GM10266 (cell line): ENCODE measurements around the gene IL31RA.

Experiments used
- DNase-seq: peaks from one replicate; pipeline ENCODE4 v3.0.0; 2012; ENCODE audit errors: extremely low spot score
- TF ChIP-seq, protein P1 (sequence below): IDR thresholded peaks from 2 replicates; pipeline ENCODE4 v1.5.1; 2012; ENCODE audit warnings: mild to moderate bottlenecking, low read depth; ENCODE audit not compliant: control insufficient read depth, insufficient read depth; ENCODE audit errors: missing control alignments

IL31RA gene

DNA sequence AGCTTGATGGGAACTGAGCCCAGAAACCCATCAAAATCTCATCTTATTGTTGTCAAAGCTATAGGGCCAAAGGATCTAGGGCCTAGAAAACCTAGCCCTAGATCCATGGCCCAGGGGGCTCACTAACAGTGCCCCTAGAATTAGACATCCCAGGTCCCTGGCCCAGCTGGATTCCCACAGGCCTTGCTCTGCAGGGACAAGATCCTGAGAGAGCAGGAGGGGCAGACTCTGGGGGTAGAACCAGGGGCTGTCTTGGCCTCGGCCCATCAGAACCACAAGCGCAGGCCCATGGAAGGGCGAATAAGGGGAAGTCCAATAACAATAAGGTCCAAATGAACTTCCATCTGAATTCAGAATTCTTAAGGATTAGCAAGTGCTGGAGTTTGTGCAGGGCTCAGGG is 74.0 kb downstream of the IL31RA start:
- no peak for DNase-seq
- TF ChIP-seq, protein P1, sequence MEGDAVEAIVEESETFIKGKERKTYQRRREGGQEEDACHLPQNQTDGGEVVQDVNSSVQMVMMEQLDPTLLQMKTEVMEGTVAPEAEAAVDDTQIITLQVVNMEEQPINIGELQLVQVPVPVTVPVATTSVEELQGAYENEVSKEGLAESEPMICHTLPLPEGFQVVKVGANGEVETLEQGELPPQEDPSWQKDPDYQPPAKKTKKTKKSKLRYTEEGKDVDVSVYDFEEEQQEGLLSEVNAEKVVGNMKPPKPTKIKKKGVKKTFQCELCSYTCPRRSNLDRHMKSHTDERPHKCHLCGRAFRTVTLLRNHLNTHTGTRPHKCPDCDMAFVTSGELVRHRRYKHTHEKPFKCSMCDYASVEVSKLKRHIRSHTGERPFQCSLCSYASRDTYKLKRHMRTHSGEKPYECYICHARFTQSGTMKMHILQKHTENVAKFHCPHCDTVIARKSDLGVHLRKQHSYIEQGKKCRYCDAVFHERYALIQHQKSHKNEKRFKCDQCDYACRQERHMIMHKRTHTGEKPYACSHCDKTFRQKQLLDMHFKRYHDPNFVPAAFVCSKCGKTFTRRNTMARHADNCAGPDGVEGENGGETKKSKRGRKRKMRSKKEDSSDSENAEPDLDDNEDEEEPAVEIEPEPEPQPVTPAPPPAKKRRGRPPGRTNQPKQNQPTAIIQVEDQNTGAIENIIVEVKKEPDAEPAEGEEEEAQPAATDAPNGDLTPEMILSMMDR: no peak

DNA sequence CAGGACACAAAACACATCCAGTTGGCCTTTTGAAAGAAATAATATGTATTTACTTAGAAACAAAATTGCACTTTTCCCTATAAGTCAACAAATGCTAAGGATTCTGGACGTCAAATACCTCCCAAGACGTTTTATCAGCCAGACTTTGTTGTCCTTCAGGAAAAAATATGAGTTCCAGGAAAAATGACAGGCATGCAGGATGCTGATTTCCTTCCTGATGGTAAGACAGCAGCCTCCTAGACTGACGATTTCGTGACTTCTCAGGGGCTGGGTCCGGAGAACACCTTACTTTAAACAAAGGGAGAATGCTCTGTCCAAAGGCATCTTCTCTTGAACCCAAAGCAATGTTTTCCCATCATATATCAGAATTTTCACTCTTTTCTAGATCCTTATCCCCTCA is 74.6 kb downstream of the IL31RA start:
- TF ChIP-seq, protein P1: no peak
- DNase-seq: no peak

DNA sequence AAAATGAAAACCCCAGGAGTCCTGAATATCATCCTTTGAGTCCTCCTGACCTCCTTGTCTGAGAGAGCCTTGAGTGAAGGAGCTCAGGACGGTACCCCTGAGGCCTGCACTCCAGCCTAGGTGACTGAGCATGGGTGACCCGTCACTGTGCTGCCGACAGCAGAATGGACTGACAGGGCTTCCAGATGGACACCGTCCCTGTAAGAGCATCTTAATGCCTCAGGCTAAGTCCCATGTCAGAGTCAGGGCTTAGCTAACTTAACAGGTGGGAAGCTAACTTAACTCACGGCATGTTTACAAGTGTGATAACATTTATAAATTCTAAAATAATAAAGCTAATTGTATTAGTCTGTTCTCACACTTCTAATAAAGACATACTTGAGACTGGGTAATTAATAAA is 75.3 kb downstream of the IL31RA start:
- DNase-seq: no peak
- TF ChIP-seq, protein P1: no peak

DNA sequence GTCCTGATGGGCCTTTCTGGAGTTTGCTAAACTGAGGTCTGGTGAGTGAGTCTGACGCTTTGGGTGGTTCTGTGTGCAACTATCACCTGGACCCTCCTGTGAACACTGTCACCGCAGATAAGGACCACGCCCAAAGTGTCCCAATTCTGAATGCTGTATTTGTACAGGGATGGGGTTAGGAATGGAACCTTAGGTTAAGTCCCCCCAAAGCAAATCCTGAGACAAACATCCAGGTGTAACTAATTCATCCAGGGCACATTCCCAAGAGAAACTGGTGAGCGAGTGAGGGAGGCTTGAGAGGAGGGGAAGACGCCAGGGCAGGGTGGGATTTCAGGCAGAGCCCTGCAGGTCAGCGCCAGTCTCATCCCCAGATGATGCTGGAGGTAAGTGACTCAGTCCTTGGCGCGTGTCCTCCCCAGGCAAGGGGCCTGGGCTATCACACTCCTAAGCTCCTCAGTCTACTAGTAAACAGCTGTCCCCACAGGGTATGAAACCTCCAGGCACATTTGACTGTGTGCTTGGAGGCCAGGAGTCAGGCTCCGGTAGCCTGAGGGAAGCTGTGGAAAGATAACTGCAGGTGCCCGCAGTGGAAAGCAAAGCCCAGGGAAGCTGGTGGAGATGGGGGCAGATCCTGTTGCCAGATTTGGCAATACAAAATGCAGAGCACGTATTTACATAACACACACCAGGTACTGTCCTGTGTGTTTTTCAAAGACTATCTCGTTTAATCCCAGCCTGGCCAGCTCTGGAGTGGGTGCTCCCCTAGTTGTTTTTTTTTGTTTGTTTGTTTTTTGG is 76.9 kb downstream of the IL31RA start:
- TF ChIP-seq, protein P1: no peak
- no peak for DNase-seq

DNA sequence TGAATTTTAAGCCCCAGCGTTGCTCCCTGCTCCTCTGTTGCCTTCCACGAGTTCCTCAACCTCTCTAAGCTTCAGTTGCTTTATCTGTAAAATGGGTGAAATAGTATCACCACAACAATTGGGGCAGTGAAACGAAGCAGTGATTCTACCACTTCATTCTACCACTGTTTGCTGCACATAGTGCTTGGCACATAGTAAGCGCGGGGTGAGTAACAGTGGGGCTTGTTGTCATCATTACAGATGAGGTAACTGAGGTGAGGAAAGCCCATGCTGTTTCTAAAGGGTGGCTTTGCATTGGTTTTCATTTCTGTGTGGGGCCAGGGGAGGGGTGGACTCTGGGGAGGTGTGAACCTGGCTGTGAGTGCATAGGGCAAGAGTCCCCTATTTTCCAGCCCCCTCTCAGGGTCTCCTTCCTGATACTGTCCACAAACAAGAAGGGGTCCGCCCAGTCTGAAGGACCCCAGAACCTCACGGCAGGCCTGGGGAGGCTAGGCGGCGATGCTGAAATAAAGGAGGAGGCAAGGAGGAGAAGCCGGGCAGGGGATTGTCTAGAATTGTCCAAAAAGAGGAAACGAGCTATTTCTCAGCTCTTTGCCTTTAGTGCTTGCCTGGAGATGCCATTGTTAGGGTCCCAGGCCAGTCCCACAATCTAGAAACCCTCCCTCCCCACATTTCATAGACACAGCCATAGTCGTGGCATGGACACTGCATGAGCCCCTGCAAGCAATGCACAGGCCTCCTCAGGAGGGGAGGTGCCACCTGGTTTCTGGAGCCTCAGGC is 78.1 kb downstream of the IL31RA start:
- DNase-seq: no peak
- TF ChIP-seq, protein P1: no peak

DNA sequence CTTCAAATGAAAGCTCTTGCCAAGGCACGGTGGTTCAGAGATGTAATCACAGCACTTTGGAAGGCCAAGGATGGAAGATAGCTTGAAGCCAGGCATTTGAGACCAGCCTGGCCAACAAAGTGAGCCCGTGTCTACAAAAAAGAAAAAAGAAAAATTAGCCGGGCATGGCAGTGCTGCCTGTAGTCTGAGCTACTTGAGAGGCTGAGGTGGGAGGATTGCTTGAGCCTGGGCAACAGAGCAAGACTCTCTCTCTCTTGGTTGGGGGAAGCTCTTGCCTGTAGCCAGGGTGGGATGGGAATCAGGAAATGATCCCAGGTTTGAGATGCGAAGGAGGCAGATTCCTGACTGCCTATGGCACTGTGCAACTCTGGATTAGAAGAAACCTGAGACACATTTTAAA is 81.5 kb downstream of the IL31RA start:
- TF ChIP-seq, protein P1: no peak
- DNase-seq: no peak
